Transverse colon (tissue), 4 donors: Measurements from ENCODE around the gene ARHGAP42. TPM values are rescaled to one million over a fixed set of nuclear protein-coding genes. Genes with fewer than 3 reads are reported as not detected.

Experiments used
- DNase-seq: peaks from one replicate; pipeline ENCODE4 v3.0.0-alpha.2; 2019
- H3K27ac ChIP-seq, 4 donors: fragments of 200-600 bp; sonication (generic); 2 replicates each; pipeline ENCODE4 v1.5.1; 2016 to 2018; ENCODE audit warnings: inconsistent platforms in 4 of 4
- H3K27me3 ChIP-seq: fragments of 200-600 bp; sonication (generic); 2 replicates; pipeline ENCODE4 v1.5.1; 2017; ENCODE audit warnings: inconsistent platforms
- H3K36me3 ChIP-seq, 4 donors: fragments of 200-600 bp; sonication (generic); 2 replicates each; pipeline ENCODE4 v1.5.1; 2017 to 2019; ENCODE audit warnings: inconsistent platforms in 4 of 4
- H3K4me1 ChIP-seq, 4 donors: fragments of 200-600 bp; sonication (generic); 2 replicates each; pipeline ENCODE4 v1.5.1; 2017 to 2020; ENCODE audit warnings: inconsistent platforms in 4 of 4
- H3K4me3 ChIP-seq, 4 donors: fragments of 200-600 bp; sonication (generic); 1 replicate in 1 of 4; 2 replicates in 3 of 4; pipeline versions ENCODE4 v1.5.1 to v1.6.1; 2017 to 2019; ENCODE audit warnings: inconsistent platforms in 4 of 4
- H3K9me3 ChIP-seq, 2 donors: fragments of 200-600 bp; sonication (generic); 2 replicates each; pipeline ENCODE4 v1.5.1; 2017 to 2019; ENCODE audit warnings: inconsistent platforms in 2 of 2
- EP300 ChIP-seq: sonication (generic); formaldehyde crosslinking; IDR thresholded peaks from one replicate; pipeline ENCODE4 v1.6.1; 2017; ENCODE audit warnings: antibody characterized with exemption, low read depth
- POLR2A ChIP-seq: fragments of 450-650 bp; IDR thresholded peaks from one replicate; pipeline ENCODE4 v1.6.1; 2016; ENCODE audit warnings: antibody characterized with exemption, mild to moderate bottlenecking, moderate library complexity
- POLR2AphosphoS5 ChIP-seq, 3 donors: sonication (generic); formaldehyde crosslinking; IDR thresholded peaks; one replicate each; pipeline ENCODE4 v1.6.1; 2016; ENCODE audit warnings: antibody characterized with exemption in 3 of 3
- WGBS, 2 donors: methylation state at CpG; one replicate each; pipeline ENCODE4 v1.1.5; 2018; ENCODE audit warnings: low coverage in 1 of 2; 5-methylcytosine and 5-hydroxymethylcytosine counted together
- in situ Hi-C, 4 donors: fragments of 200-750 bp; cut with MboI; loops; one replicate each; pipeline versions ENCODE4 v1.15.0 to v1.15.1; 2017; ENCODE audit warnings: low sequenced_read_pairs in 3 of 4, low pct_ligation_motif_present in 1 of 4, low pct_unique_long_range_greater_than_20kb in 1 of 4
- intact Hi-C: fragments of 100-400 bp; cut with DNase I; formaldehyde crosslinking; loops from one replicate; pipeline ENCODE4 v1.15.1; 2023; ENCODE audit warnings: low total_unique reads
- total RNA-seq, 4 donors: library from RNA; depleted of rRNA; stranded (reverse); fragments of >200 nt; gene quantifications; one replicate each; pipeline ENCODE4 v1.1.0, GENCODE V29; 2016
- TF ChIP-seq, protein P1 (sequence below), 5 experiments: fragments of 200-600 bp in 3 of 5; fragments of 450-650 bp in 2 of 5; sonication (generic) in 3 of 5; IDR thresholded peaks; 1 replicate in 2 of 5; 2 replicates in 3 of 5; pipeline ENCODE4 v1.5.1; 2016 to 2017; ENCODE audit warnings: antibody characterized with exemption in 5 of 5, inconsistent platforms in 3 of 5, mild to moderate bottlenecking in 2 of 5, moderate library complexity in 1 of 5

The ARHGAP42 gene
- total RNA-seq, 4 donors from 2014 or later: 33.3 to 62.5 (median 40.9) TPM

GRCh38 chr11:100936781-100937180 lies 249.7 kb downstream of the ARHGAP42 start:
- H3K27ac ChIP-seq: no peak overlapping the region
- H3K4me1 ChIP-seq: no peaks in the 10 kb centered on the region
- DNase-seq: no peak
- 88 to 92% methylated on average over 6 of the region's 6 CpGs for WGBS, 2 donors
- no peaks in the 10 kb centered on the region for H3K36me3 ChIP-seq
- no peaks in the 10 kb centered on the region for H3K9me3 ChIP-seq
- H3K4me3 ChIP-seq: no peak overlapping the region
- TF ChIP-seq, protein P1, sequence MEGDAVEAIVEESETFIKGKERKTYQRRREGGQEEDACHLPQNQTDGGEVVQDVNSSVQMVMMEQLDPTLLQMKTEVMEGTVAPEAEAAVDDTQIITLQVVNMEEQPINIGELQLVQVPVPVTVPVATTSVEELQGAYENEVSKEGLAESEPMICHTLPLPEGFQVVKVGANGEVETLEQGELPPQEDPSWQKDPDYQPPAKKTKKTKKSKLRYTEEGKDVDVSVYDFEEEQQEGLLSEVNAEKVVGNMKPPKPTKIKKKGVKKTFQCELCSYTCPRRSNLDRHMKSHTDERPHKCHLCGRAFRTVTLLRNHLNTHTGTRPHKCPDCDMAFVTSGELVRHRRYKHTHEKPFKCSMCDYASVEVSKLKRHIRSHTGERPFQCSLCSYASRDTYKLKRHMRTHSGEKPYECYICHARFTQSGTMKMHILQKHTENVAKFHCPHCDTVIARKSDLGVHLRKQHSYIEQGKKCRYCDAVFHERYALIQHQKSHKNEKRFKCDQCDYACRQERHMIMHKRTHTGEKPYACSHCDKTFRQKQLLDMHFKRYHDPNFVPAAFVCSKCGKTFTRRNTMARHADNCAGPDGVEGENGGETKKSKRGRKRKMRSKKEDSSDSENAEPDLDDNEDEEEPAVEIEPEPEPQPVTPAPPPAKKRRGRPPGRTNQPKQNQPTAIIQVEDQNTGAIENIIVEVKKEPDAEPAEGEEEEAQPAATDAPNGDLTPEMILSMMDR (IDR thresholded peaks at IDR 0.05): no peak
- no peak for TF ChIP-seq POLR2A
- TF ChIP-seq EP300: no peak
- TF ChIP-seq POLR2AphosphoS5 (IDR thresholded peaks at IDR 0.05): no peak
- no peaks in the 10 kb centered on the region for H3K27me3 ChIP-seq
- in situ Hi-C loops: loop anchor here in 2 of 4 donors (10.0 kb wide), 2 partner anchors 352 to 362 kb away; no protein-coding TSS in a partner anchor
- intact Hi-C loops: no loop called here

DNA sequence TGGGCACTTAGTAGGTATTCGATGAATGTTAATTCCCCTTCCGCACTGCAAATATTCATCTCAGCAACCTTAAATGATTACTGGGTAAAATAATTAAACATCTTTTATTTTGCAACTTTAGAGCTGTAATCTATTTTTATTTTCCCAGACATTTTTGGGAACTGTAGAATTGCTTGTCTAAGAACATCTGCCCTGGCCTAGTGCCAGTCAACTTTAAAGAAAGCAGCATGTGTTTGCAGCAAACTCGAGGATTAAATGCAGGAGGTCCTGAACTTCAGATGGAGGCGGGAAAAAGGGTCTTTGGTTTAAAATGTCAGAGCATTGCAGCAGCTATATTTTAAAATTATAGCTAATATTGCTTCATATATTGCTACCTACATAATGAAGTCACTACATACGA lies 252.5 kb downstream of the ARHGAP42 start:
- intact Hi-C loops: no loop called here
- Histone ChIP-seq H3K4me3 (no peak overlapping the region), H3K4me1 (no peaks in the 10 kb centered on the region), H3K27ac (no peak overlapping the region), H3K27me3 (no peaks in the 10 kb centered on the region), H3K36me3 (no peaks in the 10 kb centered on the region), H3K9me3 (no peaks in the 10 kb centered on the region)
- 48 to 60% methylated on average over 5 of the region's 5 CpGs for WGBS, 2 donors
- in situ Hi-C loops: loop anchor here in 2 of 4 donors (10.0 kb wide), 2 partner anchors 355 to 365 kb away; no protein-coding TSS in a partner anchor
- DNase-seq: no peak
- TF ChIP-seq, protein P1 (IDR thresholded peaks at IDR 0.05): no peak
- no peak for TF ChIP-seq POLR2A
- no peak for TF ChIP-seq EP300
- no peak for TF ChIP-seq POLR2AphosphoS5 (IDR thresholded peaks at IDR 0.05)

GRCh38 chr11:100940111-100940510 lies 253.0 kb downstream of the ARHGAP42 start:
- no peaks in the 10 kb centered on the region for H3K27me3 ChIP-seq
- H3K4me3 ChIP-seq: no peak overlapping the region
- no peaks in the 10 kb centered on the region for H3K9me3 ChIP-seq
- WGBS, 2 donors: 85 to 96% methylated on average over 3 of the region's 3 CpGs
- TF ChIP-seq, protein P1 (IDR thresholded peaks at IDR 0.05): no peak
- TF ChIP-seq POLR2A (no peak), EP300 (no peak), POLR2AphosphoS5 (IDR thresholded peaks at IDR 0.05) (no peak)
- no peak overlapping the region for H3K27ac ChIP-seq
- H3K4me1 ChIP-seq: no peaks in the 10 kb centered on the region
- intact Hi-C loops: loop anchor here (5.0 kb wide), 1 partner anchor 373 kb away; no protein-coding TSS in a partner anchor
- H3K36me3 ChIP-seq: no peaks in the 10 kb centered on the region
- no peak for DNase-seq
- in situ Hi-C loops: no loop called here

- TF ChIP-seq EP300 (no peak), POLR2AphosphoS5 (IDR thresholded peaks at IDR 0.05) (no peak), POLR2A (no peak)
- TF ChIP-seq, protein P1 (IDR thresholded peaks at IDR 0.05): no peak
- Histone ChIP-seq H3K27ac (no peak overlapping the region), H3K4me1 (no peaks in the 10 kb centered on the region), H3K4me3 (no peak overlapping the region), H3K9me3 (no peaks in the 10 kb centered on the region), H3K27me3 (no peaks in the 10 kb centered on the region), H3K36me3 (no peaks in the 10 kb centered on the region)
- intact Hi-C loops: loop anchor here (5.0 kb wide), 1 partner anchor 374 kb away; no protein-coding TSS in a partner anchor
- in situ Hi-C loops: no loop called here
- no peak for DNase-seq
- 92 to 93% methylated on average over 2 of the region's 2 CpGs for WGBS, 2 donors
These were observed 253.9 kb downstream of the ARHGAP42 start for GRCh38 chr11:100941033-100941432.
